ENCODE results near the gene RAB3C.
A peak's percentile ranks its signal among the peaks of the same experiment; 100 is the strongest.

The RAB3C gene

GRCh38 chr5:58842852-58843251 is 260.0 kb downstream of the RAB3C start:
- no peak for DNase-seq

- DNase-seq: no peak
Measured at GRCh38 chr5:58844395-58844794, 261.5 kb downstream of the RAB3C start.

GRCh38 chr5:58847041-58847440 is 264.2 kb downstream of the RAB3C start:
- DNase-seq: no peak

GRCh38 chr5:58849223-58849622 is 266.3 kb downstream of the RAB3C start:
- DNase-seq: no peak

- DNase-seq: no peak
Measured at GRCh38 chr5:58849921-58850667, 267.2 kb downstream of the RAB3C start.

- no peak for DNase-seq
Measured at GRCh38 chr5:58851153-58851552, 268.3 kb downstream of the RAB3C start.

- DNase-seq: no peak
Measured at GRCh38 chr5:58851571-58851970, 268.7 kb downstream of the RAB3C start.

GRCh38 chr5:58852566-58852965 is 269.7 kb downstream of the RAB3C start:
- DNase-seq: no peak

- no peak for DNase-seq
Measured at GRCh38 chr5:58854441-58854840, 271.6 kb downstream of the RAB3C start.

- no peak for DNase-seq
Measured at GRCh38 chr5:58855851-58856739, 273.2 kb downstream of the RAB3C start.

GRCh38 chr5:58857609-58858008 is 274.7 kb downstream of the RAB3C start:
- DNase-seq: no peak

- no peak for DNase-seq
Measured at GRCh38 chr5:58860680-58861079, 277.8 kb downstream of the RAB3C start.

GRCh38 chr5:58868931-58869330 is 286.1 kb downstream of the RAB3C start:
- no peak for DNase-seq

- DNase-seq: peak in 1 of 2 experiments; percentile 20
Measured at GRCh38 chr5:58871648-58872242, 288.9 kb downstream of the RAB3C start.

GRCh38 chr5:58872670-58873273 is 289.9 kb downstream of the RAB3C start:
- no peak for DNase-seq

- no peak for DNase-seq
Measured at GRCh38 chr5:58875599-58875998, 292.7 kb downstream of the RAB3C start.

- no peak for DNase-seq
Measured at GRCh38 chr5:58885260-58885659, 302.4 kb downstream of the RAB3C start.

- peak; percentile 69 to 78 for DNase-seq
Measured at GRCh38 chr5:58886315-58887207, 303.7 kb downstream of the RAB3C start.

- peak in 1 of 2 experiments; percentile 6 for DNase-seq
Measured at GRCh38 chr5:58887311-58887710, 304.4 kb downstream of the RAB3C start.

- peak in 1 of 2 experiments; percentile 17 for DNase-seq
Measured at GRCh38 chr5:58887721-58888409, 305.0 kb downstream of the RAB3C start.

GRCh38 chr5:58890265-58890664 is 307.4 kb downstream of the RAB3C start:
- no peak for DNase-seq
